Endodermal cell (in vitro differentiated cells): Measurements from ENCODE around the gene PCSK1. TPM values are rescaled to one million over a fixed set of nuclear protein-coding genes. Genes with fewer than 3 reads are reported as not detected.

Source experiments
- DNase-seq: peaks from one replicate; pipeline ENCODE4 v3.0.0-alpha.2; 2017
- H3K27ac ChIP-seq: 2 replicates; pipeline ENCODE4 v1.5.1; 2013; ENCODE audit warnings: mild to moderate bottlenecking, low read depth, low read length, moderate library complexity
- H3K27me3 ChIP-seq: 2 replicates; pipeline ENCODE4 v1.6.1; 2013; ENCODE audit warnings: mild to moderate bottlenecking, low read length, moderate library complexity; ENCODE audit not compliant: insufficient read depth, control insufficient read depth, poor library complexity, severe bottlenecking
- H3K36me3 ChIP-seq: 2 replicates; pipeline ENCODE4 v1.7.0; 2013; ENCODE audit warnings: mild to moderate bottlenecking, low read length, moderate library complexity; ENCODE audit not compliant: control insufficient read depth, insufficient read depth
- H3K4me1 ChIP-seq: one replicate; pipeline ENCODE4 v1.7.0; 2013; ENCODE audit warnings: low read length; ENCODE audit not compliant: control insufficient read depth, insufficient read depth
- H3K4me3 ChIP-seq: 2 replicates; pipeline ENCODE4 v1.5.1; 2013; ENCODE audit warnings: mild to moderate bottlenecking, low read length, moderate library complexity
- H3K9ac ChIP-seq: 2 replicates; pipeline ENCODE4 v1.6.1; 2013; ENCODE audit warnings: mild to moderate bottlenecking, low read length, moderate library complexity; ENCODE audit not compliant: poor library complexity, severe bottlenecking; ENCODE audit errors: extremely low read depth
- H3K9me3 ChIP-seq: 2 replicates; pipeline ENCODE4 v1.6.1; 2013; ENCODE audit warnings: mild to moderate bottlenecking, low read length, moderate library complexity; ENCODE audit not compliant: control insufficient read depth
- H3K27ac Mint-ChIP-seq: 2 replicates; pipeline ENCODE4 v1.8.0; 2020; ENCODE audit warnings: mixed read lengths
- H3K27me3 Mint-ChIP-seq: 2 replicates; pipeline ENCODE4 v1.8.0; 2021; ENCODE audit warnings: mild to moderate bottlenecking, mixed read lengths; ENCODE audit not compliant: insufficient read depth
- H3K36me3 Mint-ChIP-seq: 2 replicates; pipeline ENCODE4 v1.8.0; 2020; ENCODE audit warnings: low read depth, mixed read lengths
- H3K4me1 Mint-ChIP-seq: 2 replicates; pipeline ENCODE4 v1.8.0; 2020; ENCODE audit warnings: mixed read lengths
- H3K4me3 Mint-ChIP-seq: 2 replicates; pipeline ENCODE4 v1.8.0; 2020; ENCODE audit warnings: mild to moderate bottlenecking, moderate library complexity, mixed read lengths
- H3K9me3 Mint-ChIP-seq: 2 replicates; pipeline ENCODE4 v1.8.0; 2020; ENCODE audit warnings: mild to moderate bottlenecking, mixed read lengths
- CTCF ChIP-seq: fragments of 200-600 bp; sonication (generic); conservative IDR thresholded peaks from 2 replicates; pipeline ENCODE4 v1.5.0; 2021; ENCODE audit warnings: antibody characterized with exemption, mild to moderate bottlenecking
- WGBS, 2 experiments: methylation state at CpG; one replicate each; pipeline versions ENCODE4 v1.1.5 to v1.1.7; 2013; ENCODE audit warnings: missing lambda C conversion rate in 2 of 2, mixed read lengths in 1 of 2; ENCODE audit not compliant: insufficient coverage in 1 of 2, insufficient read length in 1 of 2; 5-methylcytosine and 5-hydroxymethylcytosine counted together
- total RNA-seq, 2 donors: library from RNA; stranded (reverse); fragmentation: NEBNext Ultra II Directional in 1 of 2; extraction: Animal tissue kit (Norgen Biotek cat#: 25700) in 1 of 2; gene quantifications; 2 replicates in 1 of 2; 3 replicates in 1 of 2; pipeline ENCODE4 v1.2.1, GENCODE V29; 2021

Gene PCSK1
- total RNA-seq, 2 donors from 2014 or later: not detected

DNA sequence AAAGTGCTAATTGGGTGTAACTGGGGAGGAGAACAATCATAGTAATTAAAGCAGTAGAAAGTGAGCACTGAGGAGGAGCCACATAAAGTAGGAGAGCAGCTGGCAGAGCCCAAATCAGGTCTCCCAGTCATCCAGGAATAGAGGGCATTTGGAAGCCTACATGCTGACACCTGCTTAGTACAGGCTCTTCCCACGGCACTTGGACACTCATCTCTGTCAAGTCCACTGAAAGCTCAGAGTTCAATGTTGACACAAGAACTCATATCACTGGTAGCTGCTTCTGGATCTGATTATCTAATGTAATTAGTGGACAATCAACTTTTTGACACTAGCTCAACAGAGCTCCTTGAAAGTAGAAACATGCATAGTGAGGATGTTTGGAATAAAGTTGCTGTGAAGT is 45.9 kb upstream of the PCSK1 start:
- Histone ChIP-seq H3K4me1 (peaks cover 6% of the 10 kb centered on the region), H3K9me3 (no peaks in the 10 kb centered on the region), H3K27me3 (peaks cover 54% of the 10 kb centered on the region), H3K27ac (no peak overlapping the region), H3K9ac (no peak overlapping the region), H3K4me3 (no peak overlapping the region), H3K36me3 (no peaks in the 10 kb centered on the region)
- no peak overlapping the region for H3K4me3 Mint-ChIP-seq
- WGBS, 2 experiments: 80 to 91% methylated on average over 1 of the region's 1 CpG
- peaks cover 10% of the 10 kb centered on the region for H3K27me3 Mint-ChIP-seq
- H3K4me1 Mint-ChIP-seq: peaks cover 8% of the 10 kb centered on the region
- no peak overlapping the region for H3K27ac Mint-ChIP-seq
- H3K36me3 Mint-ChIP-seq: no peaks in the 10 kb centered on the region
- no peaks in the 10 kb centered on the region for H3K9me3 Mint-ChIP-seq
- TF ChIP-seq CTCF: no peak
- DNase-seq: no peak

DNA sequence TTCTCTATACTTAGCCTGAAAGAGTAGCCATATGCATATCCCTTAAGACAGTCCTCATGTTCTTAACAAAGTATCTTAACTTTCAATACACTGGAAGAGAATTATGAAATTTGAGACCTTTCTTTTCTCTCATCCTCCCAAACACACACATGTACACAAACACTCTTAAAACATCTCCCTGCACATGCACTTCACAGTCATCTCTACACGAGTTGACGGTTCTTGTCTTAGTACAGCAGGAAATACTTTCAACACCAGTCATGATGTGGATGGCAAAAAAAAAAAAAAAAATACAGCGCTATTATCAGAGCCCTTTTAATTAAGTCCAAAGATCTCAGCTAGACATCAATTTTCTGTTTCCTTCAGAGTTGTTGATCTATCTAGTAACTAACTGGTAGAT is 43.6 kb upstream of the PCSK1 start:
- no peak overlapping the region for H3K4me3 Mint-ChIP-seq
- no peaks in the 10 kb centered on the region for H3K36me3 ChIP-seq
- no peak overlapping the region for H3K9ac ChIP-seq
- 80 to 91% methylated on average over 1 to 3 of the region's 3 CpGs for WGBS, 2 experiments
- H3K27ac Mint-ChIP-seq: no peak overlapping the region
- H3K4me1 Mint-ChIP-seq: peaks cover 21% of the 10 kb centered on the region
- TF ChIP-seq CTCF: no peak
- peaks cover 10% of the 10 kb centered on the region for H3K27me3 Mint-ChIP-seq
- H3K4me1 ChIP-seq: peaks cover 17% of the 10 kb centered on the region
- no peaks in the 10 kb centered on the region for H3K9me3 Mint-ChIP-seq
- DNase-seq: no peak
- no peaks in the 10 kb centered on the region for H3K36me3 Mint-ChIP-seq
- no peaks in the 10 kb centered on the region for H3K9me3 ChIP-seq
- no peak overlapping the region for H3K27ac ChIP-seq
- peaks cover 47% of the 10 kb centered on the region for H3K27me3 ChIP-seq
- no peak overlapping the region for H3K4me3 ChIP-seq

DNA sequence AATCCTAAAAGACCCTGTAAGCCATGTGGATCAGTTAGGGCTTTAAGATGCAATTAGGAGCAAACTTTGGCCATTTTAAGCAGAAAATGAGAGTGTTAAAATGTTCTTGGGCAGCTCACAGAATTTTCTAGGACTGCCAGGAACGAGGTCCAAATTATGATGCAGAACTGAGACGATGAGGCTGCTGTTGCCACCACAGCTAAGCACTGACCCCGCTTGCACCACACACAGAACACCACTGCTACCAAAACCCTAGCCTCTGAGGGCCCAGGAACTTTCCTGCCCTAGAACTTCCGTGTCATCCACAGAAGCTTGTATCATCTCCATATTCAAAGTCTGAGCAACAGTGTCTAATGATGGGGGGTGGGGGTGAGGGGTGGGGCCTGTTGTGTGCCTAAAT is 41.0 kb upstream of the PCSK1 start:
- no peaks in the 10 kb centered on the region for H3K9me3 Mint-ChIP-seq
- 91% methylated on average over 4 of the region's 4 CpGs; no CpG with 5 or more reads in 1 of the 2 experiments for WGBS, 2 experiments

More for the DNA sequence above, 41.0 kb upstream of the PCSK1 start:
- no peak overlapping the region for H3K4me3 ChIP-seq
- Mint-ChIP-seq H3K27me3 (peaks cover 10% of the 10 kb centered on the region), H3K4me3 (no peak overlapping the region), H3K36me3 (no peaks in the 10 kb centered on the region), H3K4me1 (peaks cover 28% of the 10 kb centered on the region), H3K27ac (no peak overlapping the region)
- no peak overlapping the region for H3K27ac ChIP-seq
- H3K9me3 ChIP-seq: no peaks in the 10 kb centered on the region
- peaks cover 24% of the 10 kb centered on the region for H3K27me3 ChIP-seq
- TF ChIP-seq CTCF: no peak
- peaks cover 22% of the 10 kb centered on the region for H3K4me1 ChIP-seq
- H3K36me3 ChIP-seq: no peaks in the 10 kb centered on the region
- DNase-seq: no peak
- H3K9ac ChIP-seq: no peak overlapping the region
